HepG2 (cell line): ENCODE data around the gene CERS4. TPM values are rescaled to one million over a fixed set of nuclear protein-coding genes. Genes with fewer than 3 reads are reported as not detected.
A peak's percentile ranks its signal among the peaks of the same experiment; 100 is the strongest.

Experiments used
- ARNT2 ChIP-seq: sonication (generic); formaldehyde crosslinking; IDR thresholded peaks from 2 replicates; pipeline ENCODE4 v1.8.0; 2022; ENCODE audit warnings: mild to moderate bottlenecking, low read depth, missing genetic modification reagents, moderate library complexity
- CENPT ChIP-seq: sonication (generic); formaldehyde crosslinking; IDR thresholded peaks from 2 replicates; pipeline ENCODE4 v1.8.0; 2022; ENCODE audit warnings: low read depth, mild to moderate bottlenecking, moderate library complexity, missing genetic modification reagents
- FOXK2 ChIP-seq: fragments of 450-650 bp; IDR thresholded peaks from 2 replicates; pipeline ENCODE4 v1.6.1; 2016
- IKZF4 ChIP-seq: sonication (generic); formaldehyde crosslinking; IDR thresholded peaks from 2 replicates; pipeline ENCODE4 v1.5.1; 2020; ENCODE audit warnings: borderline replicate concordance, mild to moderate bottlenecking, low read depth, missing genetic modification reagents; ENCODE audit errors: not compliant biosample characterization
- NFRKB ChIP-seq: fragments of 450-650 bp; IDR thresholded peaks from 2 replicates; pipeline ENCODE4 v1.6.1; 2017
- SP1 ChIP-seq, 2 experiments: fragments of 450-650 bp in 1 of 2; sonication (generic) in 1 of 2; formaldehyde crosslinking in 1 of 2; IDR thresholded peaks; 2 replicates each; pipeline versions ENCODE4 v1.4.0 to v1.6.1; 2016 to 2020; ENCODE audit warnings: missing genetic modification reagents in 1 of 2
- TCF12 ChIP-seq, 2 experiments: fragments of 450-650 bp in 1 of 2; sonication (generic) in 1 of 2; formaldehyde crosslinking in 1 of 2; IDR thresholded peaks; 2 replicates each; pipeline versions ENCODE4 v1.6.1 to v1.8.0; 2017 to 2022; ENCODE audit warnings: antibody characterized with exemption in 1 of 2, mild to moderate bottlenecking in 1 of 2, missing genetic modification reagents in 1 of 2, moderate library complexity in 1 of 2
- ZNF354B ChIP-seq: sonication (generic); formaldehyde crosslinking; IDR thresholded peaks from 2 replicates; pipeline ENCODE4 v1.8.0; 2022; ENCODE audit warnings: mild to moderate bottlenecking, missing genetic modification reagents
- ZNF570 ChIP-seq: sonication (generic); formaldehyde crosslinking; IDR thresholded peaks from 2 replicates; pipeline ENCODE4 v1.4.0; 2020; ENCODE audit warnings: mild to moderate bottlenecking, missing genetic modification reagents, borderline replicate concordance
- ZNF83 ChIP-seq: sonication (generic); formaldehyde crosslinking; IDR thresholded peaks from 2 replicates; pipeline ENCODE4 v1.4.0; 2020; ENCODE audit warnings: missing genetic modification reagents, mild to moderate bottlenecking, borderline replicate concordance
- polyA plus RNA-seq, 8 experiments: library from polyadenylated mRNA; depleted of rRNA in 3 of 8; stranded (reverse) in 7 of 8; unstranded in 1 of 8; fragments of >200 nt; fragmentation: Illumina TruSeq in 4 of 8; extraction: Trizol in 4 of 8; gene quantifications; 2 replicates each; pipeline versions ENCODE4 v1.2.1 to v1.2.3, GENCODE V29; 2011 to 2016; ENCODE audit warnings: low read depth in 4 of 8, missing spikeins in 1 of 8, mixed read lengths in 1 of 8; ENCODE audit not compliant: insufficient read depth in 1 of 8
- total RNA-seq, 5 experiments: library from RNA; depleted of rRNA; stranded (reverse); fragments of >200 nt; fragmentation: Illumina TruSeq; extraction: Trizol; gene quantifications; 2 replicates each; pipeline ENCODE4 v1.2.3, GENCODE V29; 2016; ENCODE audit warnings: low read depth in 1 of 5
- TF ChIP-seq, protein P1 (sequence below): sonication (generic); formaldehyde crosslinking; IDR thresholded peaks from 2 replicates; pipeline ENCODE4 v1.5.1; 2020; ENCODE audit warnings: mild to moderate bottlenecking, missing genetic modification reagents, borderline replicate concordance
- TF ChIP-seq, protein P2 (sequence below): sonication (generic); formaldehyde crosslinking; conservative IDR thresholded peaks from 2 replicates; pipeline ENCODE4 v1.4.0; 2020; ENCODE audit warnings: mild to moderate bottlenecking, missing genetic modification reagents, moderate library complexity
- TF ChIP-seq, protein P3 (sequence below): sonication (generic); formaldehyde crosslinking; IDR thresholded peaks from 2 replicates; pipeline ENCODE4 v1.9.0; 2021; ENCODE audit warnings: missing genetic modification reagents, mild to moderate bottlenecking, borderline replicate concordance
- TF ChIP-seq, protein P4 (sequence below): sonication (generic); formaldehyde crosslinking; IDR thresholded peaks from 2 replicates; pipeline ENCODE4 v1.5.0; 2020; ENCODE audit warnings: mild to moderate bottlenecking, missing genetic modification reagents

The CERS4 gene
- total and polyA plus RNA-seq, 2 of the 13 experiments (the other 11 are each of a cell fraction or from before 2014, with no cell fraction given) = 74.7 to 83.5 TPM

DNA sequence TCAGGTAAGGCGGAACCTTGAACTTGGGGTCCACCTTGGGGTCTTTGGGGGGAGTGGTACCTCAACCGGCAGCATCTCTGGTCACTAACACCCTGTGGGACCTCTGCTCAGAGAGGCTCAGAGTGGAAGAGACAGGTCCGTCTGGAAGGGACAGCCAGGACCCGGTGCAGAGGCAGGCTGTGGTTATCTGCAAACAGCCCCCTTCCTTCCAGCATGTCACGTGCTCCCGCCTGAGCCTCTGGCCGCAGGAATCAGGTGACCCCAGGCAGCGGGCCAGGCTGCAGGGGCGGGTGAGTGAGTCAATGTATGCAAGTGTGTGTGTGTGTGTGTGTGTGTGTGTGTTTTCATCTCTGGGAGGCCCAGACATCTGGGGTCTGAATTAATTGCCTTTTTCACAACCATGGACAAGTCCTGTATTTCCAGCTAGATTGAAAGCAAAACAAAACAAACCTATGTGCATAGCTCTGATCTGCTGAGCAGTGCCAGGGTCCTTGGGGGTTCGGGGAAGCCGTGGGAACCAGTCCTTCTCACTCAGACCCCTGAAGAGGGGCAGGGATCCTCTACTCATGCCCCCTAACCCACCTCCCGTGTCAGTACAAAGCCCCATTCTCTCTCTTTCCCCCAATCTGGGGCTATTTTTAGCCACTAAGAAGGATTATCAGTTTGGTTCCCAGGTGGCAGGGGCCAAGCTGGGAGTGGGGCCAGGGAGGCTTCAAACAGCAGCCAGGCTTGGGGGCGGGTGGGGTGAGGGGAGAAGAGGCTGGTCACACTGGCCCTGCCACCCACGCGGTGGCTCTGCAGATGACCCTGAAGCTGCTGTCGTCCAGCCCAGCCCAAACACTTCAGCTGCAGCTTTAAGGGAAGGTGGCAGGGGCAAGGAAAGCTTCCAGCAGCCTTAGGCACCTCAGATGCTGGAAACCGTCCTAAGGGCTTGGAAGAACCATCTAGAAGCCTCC lies 31.4 kb downstream of the CERS4 start (continued):
- TF ChIP-seq, protein P1, sequence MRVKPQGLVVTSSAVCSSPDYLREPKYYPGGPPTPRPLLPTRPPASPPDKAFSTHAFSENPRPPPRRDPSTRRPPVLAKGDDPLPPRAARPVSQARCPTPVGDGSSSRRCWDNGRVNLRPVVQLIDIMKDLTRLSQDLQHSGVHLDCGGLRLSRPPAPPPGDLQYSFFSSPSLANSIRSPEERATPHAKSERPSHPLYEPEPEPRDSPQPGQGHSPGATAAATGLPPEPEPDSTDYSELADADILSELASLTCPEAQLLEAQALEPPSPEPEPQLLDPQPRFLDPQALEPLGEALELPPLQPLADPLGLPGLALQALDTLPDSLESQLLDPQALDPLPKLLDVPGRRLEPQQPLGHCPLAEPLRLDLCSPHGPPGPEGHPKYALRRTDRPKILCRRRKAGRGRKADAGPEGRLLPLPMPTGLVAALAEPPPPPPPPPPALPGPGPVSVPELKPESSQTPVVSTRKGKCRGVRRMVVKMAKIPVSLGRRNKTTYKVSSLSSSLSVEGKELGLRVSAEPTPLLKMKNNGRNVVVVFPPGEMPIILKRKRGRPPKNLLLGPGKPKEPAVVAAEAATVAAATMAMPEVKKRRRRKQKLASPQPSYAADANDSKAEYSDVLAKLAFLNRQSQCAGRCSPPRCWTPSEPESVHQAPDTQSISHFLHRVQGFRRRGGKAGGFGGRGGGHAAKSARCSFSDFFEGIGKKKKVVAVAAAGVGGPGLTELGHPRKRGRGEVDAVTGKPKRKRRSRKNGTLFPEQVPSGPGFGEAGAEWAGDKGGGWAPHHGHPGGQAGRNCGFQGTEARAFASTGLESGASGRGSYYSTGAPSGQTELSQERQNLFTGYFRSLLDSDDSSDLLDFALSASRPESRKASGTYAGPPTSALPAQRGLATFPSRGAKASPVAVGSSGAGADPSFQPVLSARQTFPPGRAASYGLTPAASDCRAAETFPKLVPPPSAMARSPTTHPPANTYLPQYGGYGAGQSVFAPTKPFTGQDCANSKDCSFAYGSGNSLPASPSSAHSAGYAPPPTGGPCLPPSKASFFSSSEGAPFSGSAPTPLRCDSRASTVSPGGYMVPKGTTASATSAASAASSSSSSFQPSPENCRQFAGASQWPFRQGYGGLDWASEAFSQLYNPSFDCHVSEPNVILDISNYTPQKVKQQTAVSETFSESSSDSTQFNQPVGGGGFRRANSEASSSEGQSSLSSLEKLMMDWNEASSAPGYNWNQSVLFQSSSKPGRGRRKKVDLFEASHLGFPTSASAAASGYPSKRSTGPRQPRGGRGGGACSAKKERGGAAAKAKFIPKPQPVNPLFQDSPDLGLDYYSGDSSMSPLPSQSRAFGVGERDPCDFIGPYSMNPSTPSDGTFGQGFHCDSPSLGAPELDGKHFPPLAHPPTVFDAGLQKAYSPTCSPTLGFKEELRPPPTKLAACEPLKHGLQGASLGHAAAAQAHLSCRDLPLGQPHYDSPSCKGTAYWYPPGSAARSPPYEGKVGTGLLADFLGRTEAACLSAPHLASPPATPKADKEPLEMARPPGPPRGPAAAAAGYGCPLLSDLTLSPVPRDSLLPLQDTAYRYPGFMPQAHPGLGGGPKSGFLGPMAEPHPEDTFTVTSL (CRISPR knock-in tag) = no peak
- no peak for TF ChIP-seq ZNF83
- no peak for TF ChIP-seq ZNF354B (CRISPR knock-in tag)
- no peak for TF ChIP-seq FOXK2
- TF ChIP-seq SP1 (IDR thresholded peaks at IDR 0.05) = no peak
- TF ChIP-seq SP1 (CRISPR knock-in tag; IDR thresholded peaks at IDR 0.05) = no peak
- TF ChIP-seq, protein P2, sequence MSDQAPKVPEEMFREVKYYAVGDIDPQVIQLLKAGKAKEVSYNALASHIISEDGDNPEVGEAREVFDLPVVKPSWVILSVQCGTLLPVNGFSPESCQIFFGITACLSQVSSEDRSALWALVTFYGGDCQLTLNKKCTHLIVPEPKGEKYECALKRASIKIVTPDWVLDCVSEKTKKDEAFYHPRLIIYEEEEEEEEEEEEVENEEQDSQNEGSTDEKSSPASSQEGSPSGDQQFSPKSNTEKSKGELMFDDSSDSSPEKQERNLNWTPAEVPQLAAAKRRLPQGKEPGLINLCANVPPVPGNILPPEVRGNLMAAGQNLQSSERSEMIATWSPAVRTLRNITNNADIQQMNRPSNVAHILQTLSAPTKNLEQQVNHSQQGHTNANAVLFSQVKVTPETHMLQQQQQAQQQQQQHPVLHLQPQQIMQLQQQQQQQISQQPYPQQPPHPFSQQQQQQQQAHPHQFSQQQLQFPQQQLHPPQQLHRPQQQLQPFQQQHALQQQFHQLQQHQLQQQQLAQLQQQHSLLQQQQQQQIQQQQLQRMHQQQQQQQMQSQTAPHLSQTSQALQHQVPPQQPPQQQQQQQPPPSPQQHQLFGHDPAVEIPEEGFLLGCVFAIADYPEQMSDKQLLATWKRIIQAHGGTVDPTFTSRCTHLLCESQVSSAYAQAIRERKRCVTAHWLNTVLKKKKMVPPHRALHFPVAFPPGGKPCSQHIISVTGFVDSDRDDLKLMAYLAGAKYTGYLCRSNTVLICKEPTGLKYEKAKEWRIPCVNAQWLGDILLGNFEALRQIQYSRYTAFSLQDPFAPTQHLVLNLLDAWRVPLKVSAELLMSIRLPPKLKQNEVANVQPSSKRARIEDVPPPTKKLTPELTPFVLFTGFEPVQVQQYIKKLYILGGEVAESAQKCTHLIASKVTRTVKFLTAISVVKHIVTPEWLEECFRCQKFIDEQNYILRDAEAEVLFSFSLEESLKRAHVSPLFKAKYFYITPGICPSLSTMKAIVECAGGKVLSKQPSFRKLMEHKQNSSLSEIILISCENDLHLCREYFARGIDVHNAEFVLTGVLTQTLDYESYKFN (CRISPR knock-in tag) = peak; percentile 84
- TF ChIP-seq NFRKB = no peak
- TF ChIP-seq IKZF4 (CRISPR knock-in tag) = no peak
- TF ChIP-seq TCF12 (IDR thresholded peaks at IDR 0.05) = no peak
- 0 out of 2 replicates have a peak, but pooled peaks have one; percentile 35 for TF ChIP-seq TCF12 (CRISPR knock-in tag; IDR thresholded peaks at IDR 0.05)
- TF ChIP-seq CENPT (CRISPR knock-in tag) = no peak
- no peak for TF ChIP-seq ZNF570 (CRISPR knock-in tag)
- TF ChIP-seq, protein P3, sequence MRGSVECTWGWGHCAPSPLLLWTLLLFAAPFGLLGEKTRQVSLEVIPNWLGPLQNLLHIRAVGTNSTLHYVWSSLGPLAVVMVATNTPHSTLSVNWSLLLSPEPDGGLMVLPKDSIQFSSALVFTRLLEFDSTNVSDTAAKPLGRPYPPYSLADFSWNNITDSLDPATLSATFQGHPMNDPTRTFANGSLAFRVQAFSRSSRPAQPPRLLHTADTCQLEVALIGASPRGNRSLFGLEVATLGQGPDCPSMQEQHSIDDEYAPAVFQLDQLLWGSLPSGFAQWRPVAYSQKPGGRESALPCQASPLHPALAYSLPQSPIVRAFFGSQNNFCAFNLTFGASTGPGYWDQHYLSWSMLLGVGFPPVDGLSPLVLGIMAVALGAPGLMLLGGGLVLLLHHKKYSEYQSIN (CRISPR knock-in tag) = no peak
- no peak for TF ChIP-seq ARNT2
- TF ChIP-seq, protein P4, sequence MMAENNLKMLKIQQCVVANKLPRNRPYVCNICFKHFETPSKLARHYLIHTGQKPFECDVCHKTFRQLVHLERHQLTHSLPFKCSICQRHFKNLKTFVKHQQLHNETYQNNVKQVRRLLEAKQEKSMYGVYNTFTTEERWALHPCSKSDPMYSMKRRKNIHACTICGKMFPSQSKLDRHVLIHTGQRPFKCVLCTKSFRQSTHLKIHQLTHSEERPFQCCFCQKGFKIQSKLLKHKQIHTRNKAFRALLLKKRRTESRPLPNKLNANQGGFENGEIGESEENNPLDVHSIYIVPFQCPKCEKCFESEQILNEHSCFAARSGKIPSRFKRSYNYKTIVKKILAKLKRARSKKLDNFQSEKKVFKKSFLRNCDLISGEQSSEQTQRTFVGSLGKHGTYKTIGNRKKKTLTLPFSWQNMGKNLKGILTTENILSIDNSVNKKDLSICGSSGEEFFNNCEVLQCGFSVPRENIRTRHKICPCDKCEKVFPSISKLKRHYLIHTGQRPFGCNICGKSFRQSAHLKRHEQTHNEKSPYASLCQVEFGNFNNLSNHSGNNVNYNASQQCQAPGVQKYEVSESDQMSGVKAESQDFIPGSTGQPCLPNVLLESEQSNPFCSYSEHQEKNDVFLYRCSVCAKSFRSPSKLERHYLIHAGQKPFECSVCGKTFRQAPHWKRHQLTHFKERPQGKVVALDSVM (CRISPR knock-in tag) = peak; percentile 87
